NCI-H345 treated with DMSO at 0.1 percent for 48 hours (cell line): ENCODE data around the gene POLR2L.
A peak's percentile ranks its signal among the peaks of the same experiment; 100 is the strongest.

Experiments
- DNase-seq: peaks from one replicate; lab custom pipeline; 2025; ENCODE audit not compliant: unreplicated experiment; lab: John Stamatoyannopoulos, UW

The POLR2L gene

GRCh38 chr11:855796-856195 is 13.5 kb upstream of the POLR2L start:
- no peak for DNase-seq

GRCh38 chr11:855330-855674 is 13.0 kb upstream of the POLR2L start:
- no peak for DNase-seq

GRCh38 chr11:854601-855329 is 12.4 kb upstream of the POLR2L start:
- DNase-seq: no peak

- DNase-seq: no peak
Measured at GRCh38 chr11:853682-854448, 11.5 kb upstream of the POLR2L start.

- DNase-seq: no peak
Measured at GRCh38 chr11:852762-853161, 10.4 kb upstream of the POLR2L start.

- no peak for DNase-seq
Measured at GRCh38 chr11:850775-851763, 8.7 kb upstream of the POLR2L start.

GRCh38 chr11:849951-850774 is 7.8 kb upstream of the POLR2L start:
- no peak for DNase-seq

- DNase-seq: peak; percentile 56
Measured at GRCh38 chr11:849104-849824, 6.9 kb upstream of the POLR2L start.

GRCh38 chr11:848380-848931 is 6.1 kb upstream of the POLR2L start:
- no peak for DNase-seq

GRCh38 chr11:847876-848275 is 5.5 kb upstream of the POLR2L start:
- DNase-seq: no peak

GRCh38 chr11:846496-847098 is 4.3 kb upstream of the POLR2L start:
- DNase-seq: no peak

- DNase-seq: no peak
Measured at GRCh38 chr11:845872-846495, 3.7 kb upstream of the POLR2L start.

GRCh38 chr11:844693-845644 is 2.6 kb upstream of the POLR2L start:
- no peak for DNase-seq

GRCh38 chr11:843818-844692 is 1.7 kb upstream of the POLR2L start:
- DNase-seq: no peak

GRCh38 chr11:843086-843734 is 881 bp upstream of the POLR2L start:
- no peak for DNase-seq

- no peak for DNase-seq
Measured at GRCh38 chr11:841981-842369, 354 bp downstream of the POLR2L start.
